NCI-H1092 treated with DMSO at 0.1 percent for 48 hours (cell line): Measurements from ENCODE around the gene RACGAP1.
A peak's percentile ranks its signal among the peaks of the same experiment; 100 is the strongest.
"Not testable (repeated sequence)": the region's sequence is repeated elsewhere in the genome, so short reads cannot be mapped to it uniquely, and the experiment has no call there.

ENCODE experiments used
- DNase-seq: peaks from one replicate; lab custom pipeline; 2025; lab: John Stamatoyannopoulos, UW

The RACGAP1 gene

GRCh38 chr12:50026691-50027090, 1.4 kb upstream of the RACGAP1 start:
- DNase-seq = no peak

GRCh38 chr12:50024805-50025186, 498 bp downstream of the RACGAP1 start:
- DNase-seq = peak; percentile 24

- no peak for DNase-seq
Measured at GRCh38 chr12:50024227-50024626, 1.1 kb downstream of the RACGAP1 start.

- DNase-seq = no peak
Measured at GRCh38 chr12:50022903-50023302, 2.4 kb downstream of the RACGAP1 start.

GRCh38 chr12:50021031-50021430, 4.3 kb downstream of the RACGAP1 start:
- DNase-seq = no peak

- DNase-seq = no peak
Measured at GRCh38 chr12:50019524-50019923, 5.8 kb downstream of the RACGAP1 start.

- DNase-seq = no peak
Measured at GRCh38 chr12:50018968-50019367, 6.3 kb downstream of the RACGAP1 start.

GRCh38 chr12:50018154-50018553, 7.1 kb downstream of the RACGAP1 start:
- no peak for DNase-seq

GRCh38 chr12:50017641-50018040, 7.7 kb downstream of the RACGAP1 start:
- no peak for DNase-seq

- DNase-seq = no peak
Measured at GRCh38 chr12:50016501-50017475, 8.5 kb downstream of the RACGAP1 start.

GRCh38 chr12:50014342-50014741, 11.0 kb downstream of the RACGAP1 start:
- no peak for DNase-seq

GRCh38 chr12:50013361-50014147, 11.7 kb downstream of the RACGAP1 start:
- DNase-seq = no peak

GRCh38 chr12:50006754-50007442, 18.4 kb downstream of the RACGAP1 start:
- no peak for DNase-seq

GRCh38 chr12:50006280-50006679, 19.0 kb downstream of the RACGAP1 start:
- DNase-seq = no peak

- DNase-seq = no peak
Measured at GRCh38 chr12:50005175-50005574, 20.1 kb downstream of the RACGAP1 start.

GRCh38 chr12:50004696-50005095, 20.6 kb downstream of the RACGAP1 start:
- no peak for DNase-seq

- no peak for DNase-seq
Measured at GRCh38 chr12:50003595-50003994, 21.7 kb downstream of the RACGAP1 start.

- DNase-seq = no peak
Measured at GRCh38 chr12:49998453-49998852, 26.8 kb downstream of the RACGAP1 start.

- no peak for DNase-seq
Measured at GRCh38 chr12:49990273-49990672, 35.0 kb downstream of the RACGAP1 start.

GRCh38 chr12:49989400-49989799, 35.9 kb downstream of the RACGAP1 start:
- not testable (repeated sequence) for DNase-seq

- peak; percentile 65 for DNase-seq
Measured at GRCh38 chr12:49987625-49988303, 37.5 kb downstream of the RACGAP1 start.

- DNase-seq = not testable (repeated sequence)
Measured at GRCh38 chr12:49986476-49986875, 38.8 kb downstream of the RACGAP1 start.
